Stimulated activated CD8-positive, alpha-beta memory T cell treated with anti-CD3 and anti-CD28 coated beads, Interleukin-4, amount 100 ng/mL, for 4 hours (primary cell): ENCODE data around the gene MTRR.

ENCODE experiments used
- DNase-seq, 2 donors: peaks; one replicate each; pipeline ENCODE4 v3.0.0-alpha.2; 2020; ENCODE audit warnings: low read depth in 2 of 2, low spot score in 1 of 2

Gene MTRR

DNA sequence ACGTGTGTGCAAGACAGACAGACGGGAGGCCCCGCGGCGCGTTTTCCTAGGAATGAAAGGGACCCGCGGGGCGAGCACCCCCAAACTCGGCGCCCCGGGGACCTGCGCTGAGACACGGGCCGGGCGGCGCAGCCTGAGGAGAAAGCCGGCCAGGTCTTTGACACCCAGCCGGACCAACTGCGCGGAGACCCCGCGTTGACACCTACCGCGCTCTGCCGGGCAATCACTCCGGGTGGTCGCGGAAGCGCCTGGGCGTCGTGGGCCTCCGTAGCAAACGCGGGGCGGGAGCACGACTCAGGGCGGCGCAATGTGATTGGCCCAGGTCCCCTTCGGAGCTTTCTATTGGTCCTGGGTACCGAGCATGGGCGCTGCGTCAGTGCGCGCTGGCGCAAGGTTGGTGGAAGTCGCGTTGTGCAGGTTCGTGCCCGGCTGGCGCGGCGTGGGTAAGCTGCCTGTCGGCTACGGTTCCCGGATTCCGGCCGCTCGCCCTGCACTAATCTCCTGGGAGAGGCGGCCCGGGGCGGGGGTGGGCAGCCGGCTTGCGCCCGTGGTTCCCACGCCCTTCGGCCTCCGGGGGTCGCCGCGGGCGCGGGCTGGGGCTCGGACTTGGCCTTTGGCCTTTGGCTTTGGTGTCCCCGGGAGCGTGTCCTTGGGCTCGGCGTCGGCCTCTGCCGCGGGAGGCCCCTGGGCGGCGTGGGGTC is at the start of gene MTRR, which contains the start of gene FASTKD3:
MTRR (plus strand) TSS at position 376 of the 701 bp plus-strand sequence. CDS start 1,647 bp downstream, outside the sequence.
FASTKD3 (minus strand) TSS at position 259 of the 701 bp plus-strand sequence. CDS start 948 bp downstream, outside the sequence.
- peak; percentile 77 to 80 for DNase-seq

DNA sequence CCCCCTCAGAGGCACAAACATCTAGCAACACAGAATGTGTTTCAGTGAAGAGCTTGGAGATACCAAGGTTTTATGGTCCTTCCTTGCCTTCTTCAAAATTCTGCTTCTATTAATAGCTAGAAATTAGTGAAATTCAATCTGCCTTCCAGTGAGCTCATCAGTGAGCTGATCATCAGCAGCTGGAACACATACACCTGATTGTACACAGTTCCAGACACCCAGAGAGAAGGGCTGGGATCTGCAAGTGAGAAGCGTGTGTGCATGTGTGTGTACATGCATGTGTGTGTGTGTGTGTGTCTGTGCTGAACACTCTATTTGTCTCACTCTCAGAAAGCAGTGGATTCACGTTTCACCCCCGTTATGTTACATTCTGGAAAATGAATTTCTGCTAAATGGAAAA is 46.5 kb upstream of the MTRR start:
- no peak for DNase-seq

DNA sequence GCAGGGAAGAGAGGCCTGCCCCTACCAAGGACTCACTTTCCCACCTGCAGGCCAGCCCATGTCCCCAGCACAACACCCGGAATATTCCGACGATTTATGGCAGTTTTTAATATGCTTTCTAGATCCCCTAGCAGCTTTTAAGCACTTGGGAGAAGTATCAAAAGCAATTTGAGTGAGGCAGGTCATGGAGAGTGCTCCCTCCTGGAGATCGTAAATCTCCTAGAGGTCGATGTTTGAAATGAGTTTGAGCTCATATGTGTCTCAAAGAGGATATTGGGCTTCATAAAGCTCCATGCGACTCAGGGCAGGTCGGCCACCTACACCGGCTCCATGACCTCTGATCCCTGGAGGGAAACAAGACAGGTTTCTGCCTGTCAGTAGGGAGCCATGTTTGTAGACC is 45.4 kb upstream of the MTRR start:
- DNase-seq, result no peak

DNA sequence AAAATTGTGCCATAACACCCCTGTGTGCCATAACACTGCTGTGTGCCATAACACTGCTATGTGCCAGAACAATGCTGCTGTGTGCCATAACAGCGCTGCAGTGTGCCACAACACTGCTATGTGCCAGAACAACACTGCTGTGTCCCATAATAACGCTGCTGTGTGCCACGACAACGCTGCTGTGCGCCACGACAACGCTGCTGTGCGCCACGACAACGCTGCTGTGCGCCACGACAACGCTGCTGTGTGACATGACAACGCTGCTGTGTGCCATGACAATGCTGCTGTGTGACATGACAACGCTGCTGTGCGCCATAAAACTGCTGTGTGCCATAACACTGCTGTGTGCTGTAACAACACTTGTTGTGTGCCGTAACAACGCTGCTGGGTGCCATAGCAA is 44.0 kb upstream of the MTRR start:
- no peak for DNase-seq

DNA sequence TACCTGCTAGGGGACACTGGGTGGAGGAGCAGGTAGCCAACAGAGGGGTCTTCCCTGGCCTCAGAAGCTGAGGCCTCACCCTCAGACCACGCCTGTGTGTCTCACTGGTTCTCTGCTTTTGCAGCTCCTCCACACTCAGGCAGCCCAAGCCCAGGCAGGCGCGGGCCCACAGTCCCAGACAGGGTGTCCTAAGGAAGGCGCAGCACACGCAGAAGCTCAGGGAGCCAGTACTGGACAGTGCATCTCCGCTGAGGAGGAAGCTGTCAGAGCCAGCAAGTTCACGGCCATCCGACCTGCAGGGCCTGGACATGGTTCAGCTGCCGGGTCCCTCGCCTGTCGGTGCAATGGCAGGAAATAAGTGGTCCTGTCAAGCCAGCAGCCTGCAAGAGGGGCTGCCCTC is 43.3 kb upstream of the MTRR start:
- no peak for DNase-seq

DNA sequence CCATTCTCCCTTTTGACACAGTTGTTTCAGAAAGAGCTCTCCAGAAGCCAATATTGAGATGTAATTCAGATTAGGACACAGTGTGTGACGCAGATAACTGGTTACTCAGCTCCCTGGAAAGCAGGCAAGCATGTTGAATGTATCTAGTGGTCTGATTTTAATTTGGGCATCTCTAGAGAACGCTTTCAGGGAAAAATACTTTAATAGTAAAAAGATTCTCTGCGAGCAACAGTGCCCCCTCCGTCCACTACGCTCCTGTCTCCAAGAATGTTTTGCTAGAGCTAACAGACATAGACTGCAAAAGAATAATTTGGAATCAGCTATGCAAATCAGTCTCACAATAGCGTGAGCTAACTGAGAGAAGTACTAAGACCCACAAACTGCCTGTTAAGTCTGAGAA is 41.3 kb upstream of the MTRR start:
- DNase-seq, result no peak

DNA sequence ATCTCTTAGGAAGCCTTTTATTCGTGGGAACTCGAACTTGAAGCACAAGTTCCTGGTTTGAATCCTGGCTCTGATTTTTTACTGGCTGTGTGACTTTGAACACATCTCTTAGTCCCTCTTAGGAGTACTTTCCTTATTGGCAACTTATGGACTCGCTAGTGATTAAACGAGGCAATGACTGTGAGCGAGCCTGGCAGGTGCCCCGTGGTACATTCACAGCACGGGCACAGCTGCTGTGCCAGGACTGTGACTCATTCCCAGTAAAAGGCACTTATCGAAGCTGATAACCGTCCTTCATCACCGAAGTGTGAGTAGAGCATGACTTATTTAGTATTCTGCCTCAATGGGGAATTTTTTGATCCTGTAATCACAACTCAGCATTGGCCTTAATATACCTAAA is 40.7 kb upstream of the MTRR start:
- DNase-seq, result no peak

DNA sequence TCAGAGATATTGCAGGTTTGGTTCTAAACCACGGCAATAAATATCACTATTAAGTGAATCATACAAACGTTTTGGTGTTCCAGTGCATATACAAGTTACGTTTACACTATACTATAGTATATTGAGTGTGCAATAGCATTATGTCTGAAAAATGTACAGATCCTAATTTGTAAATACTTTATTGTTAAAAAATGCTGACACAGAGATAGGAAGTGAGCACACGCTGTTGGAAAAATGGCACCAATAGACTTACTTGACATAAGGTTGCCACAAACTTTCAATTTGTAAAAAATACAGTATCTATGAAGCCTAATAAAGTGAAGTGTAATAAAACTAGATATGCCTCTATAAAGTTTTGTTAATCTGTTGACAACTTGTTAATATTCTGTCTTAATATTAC is 34.0 kb upstream of the MTRR start:
- no peak for DNase-seq

DNA sequence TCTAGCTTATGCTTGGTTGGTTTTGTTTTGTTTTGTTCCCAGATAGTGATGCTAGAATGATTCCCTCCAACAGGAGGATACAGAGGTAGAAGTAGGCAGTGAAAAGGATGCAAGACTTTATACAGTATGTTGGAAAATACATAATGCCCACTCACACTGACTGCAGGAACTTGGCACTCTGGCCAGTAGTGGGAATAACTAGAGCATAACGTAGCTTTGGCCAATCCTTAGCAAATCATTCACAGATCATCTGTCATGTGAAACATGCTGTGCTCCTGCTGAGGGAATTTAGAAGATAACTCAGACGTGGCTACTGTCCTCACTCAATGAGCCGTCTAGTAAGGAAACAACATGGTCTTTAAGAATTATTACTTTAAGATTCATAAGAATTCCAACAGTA is 31.5 kb upstream of the MTRR start:
- no peak for DNase-seq

DNA sequence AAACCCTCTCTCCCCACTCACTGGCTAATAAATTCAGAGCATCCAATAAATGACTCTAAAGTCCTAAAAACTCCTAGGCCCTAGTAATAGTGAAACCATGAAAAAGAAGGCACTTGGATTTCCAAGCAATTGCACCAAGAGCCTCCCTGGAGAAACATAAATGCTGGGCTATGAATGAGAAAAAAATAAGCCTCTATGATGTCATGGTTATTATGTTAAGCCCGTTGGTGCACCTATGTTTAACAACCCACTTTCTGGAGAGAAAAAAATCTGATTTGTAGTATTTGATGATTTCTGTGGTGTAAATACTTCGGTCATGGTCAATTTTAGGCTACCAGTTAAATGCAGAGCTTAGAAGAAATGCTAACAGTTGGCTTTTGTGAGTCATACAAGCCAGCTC is 26.4 kb upstream of the MTRR start:
- DNase-seq, result no peak

DNA sequence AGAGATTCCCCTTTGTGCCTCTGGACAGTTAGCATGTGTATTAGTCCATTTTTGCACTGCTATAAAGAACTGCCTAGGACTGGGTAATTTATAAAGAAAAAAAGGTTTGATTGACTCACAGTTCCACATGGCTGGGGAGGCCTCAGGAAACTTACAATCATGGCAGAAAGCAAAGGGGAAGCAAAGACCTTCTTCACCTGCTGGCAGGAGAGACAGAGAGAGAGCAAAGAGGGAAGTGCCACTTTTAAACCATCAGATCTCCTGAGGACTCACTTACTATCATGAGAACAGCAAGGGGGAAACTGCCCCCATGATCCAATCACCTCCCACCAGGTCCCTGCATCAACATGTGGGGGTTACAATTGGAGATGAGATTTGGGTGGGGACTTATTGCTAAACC is 24.0 kb upstream of the MTRR start:
- no peak for DNase-seq

DNA sequence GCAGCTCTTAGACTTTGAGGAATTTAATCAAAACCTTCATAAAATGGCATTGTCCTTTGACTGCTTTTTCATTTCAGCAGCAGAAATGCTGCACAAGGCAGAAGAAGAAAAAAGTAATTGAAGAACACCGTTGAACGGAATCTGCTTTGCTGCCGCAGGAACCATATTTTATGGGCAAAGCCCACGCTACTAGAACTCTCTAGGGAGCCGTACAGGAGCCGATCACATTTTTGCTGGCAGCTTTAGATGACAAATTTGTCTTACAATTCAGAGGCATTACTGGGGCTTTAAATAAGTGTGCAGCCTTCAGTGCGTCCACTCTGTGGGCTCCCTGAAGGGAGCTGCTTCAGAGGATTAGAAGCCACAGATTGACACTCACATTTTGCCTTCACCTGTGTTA is 23.4 kb upstream of the MTRR start:
- no peak for DNase-seq

DNA sequence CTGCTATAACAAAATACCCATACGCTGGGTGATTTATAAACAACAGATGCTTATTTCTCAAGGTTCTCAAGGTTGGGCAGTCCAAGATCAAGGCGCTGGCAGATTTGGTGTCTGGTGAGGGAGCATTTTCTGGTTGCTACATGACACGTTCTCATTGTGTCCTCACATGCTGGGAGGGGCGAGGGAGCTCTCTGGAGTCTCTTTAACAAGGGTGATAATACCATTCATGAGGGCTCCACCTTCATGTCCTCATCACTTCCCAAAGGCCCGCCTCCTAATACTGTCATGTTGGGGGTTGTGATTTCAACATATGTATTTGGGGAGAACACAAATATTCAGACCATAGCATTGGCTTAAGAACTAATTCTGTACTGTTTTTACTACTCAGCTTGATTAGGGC is 22.6 kb upstream of the MTRR start:
- DNase-seq, result no peak

DNA sequence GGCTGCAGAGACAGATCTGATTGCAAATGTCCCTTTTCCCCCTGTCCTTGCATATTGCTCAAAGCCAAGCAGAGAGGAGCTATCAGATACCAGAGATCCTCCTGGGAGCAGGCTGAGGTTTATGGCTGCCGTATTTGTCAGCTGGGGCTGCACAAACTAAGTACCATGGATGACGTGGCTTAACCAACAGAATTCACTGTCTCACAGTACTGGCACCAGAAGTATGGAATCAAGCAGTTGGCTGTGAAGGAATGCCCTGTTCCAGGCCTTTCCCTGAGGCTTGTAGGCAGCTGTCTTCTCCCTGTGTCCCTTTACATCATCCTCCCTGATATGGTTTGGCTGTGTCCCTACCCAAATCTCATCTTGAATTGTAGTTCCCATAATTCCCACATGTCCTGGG is 20.7 kb upstream of the MTRR start:
- no peak for DNase-seq

DNA sequence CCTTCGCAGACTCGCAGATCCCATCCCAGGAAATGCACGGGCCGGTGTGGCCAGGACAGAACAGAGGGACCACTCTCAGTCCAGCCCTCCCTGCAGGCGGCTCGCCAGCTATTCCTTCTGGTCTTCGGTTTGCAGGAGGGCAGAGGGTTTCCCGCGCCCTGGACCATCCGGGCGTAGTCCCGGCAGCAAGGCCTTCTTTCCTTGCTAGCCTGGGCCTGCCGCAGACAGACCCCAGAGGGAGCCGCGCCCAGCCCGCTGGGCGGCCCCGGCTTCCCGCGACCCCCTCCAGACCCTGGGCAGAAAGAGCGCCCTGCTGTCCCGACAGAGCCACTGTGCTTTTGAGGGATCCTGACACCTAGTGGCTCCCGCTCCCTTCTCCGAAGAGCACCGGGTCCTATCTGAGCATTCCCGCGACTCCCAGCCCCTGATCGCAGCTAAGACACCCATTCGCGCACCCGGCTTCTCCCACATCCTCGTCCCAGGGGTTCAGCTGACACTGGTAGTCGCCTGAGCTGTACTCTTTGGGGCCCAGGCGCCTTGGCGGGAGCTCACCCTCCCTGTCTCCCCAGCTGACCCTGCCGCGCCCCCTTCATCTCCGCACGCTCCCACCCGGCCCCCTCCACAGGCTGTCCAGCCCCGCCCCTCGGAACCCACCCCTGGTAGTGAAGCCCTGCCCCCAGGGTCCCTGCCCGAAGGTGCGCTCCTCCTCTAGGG is 19.1 kb upstream of the MTRR start:
- DNase-seq, result no peak

DNA sequence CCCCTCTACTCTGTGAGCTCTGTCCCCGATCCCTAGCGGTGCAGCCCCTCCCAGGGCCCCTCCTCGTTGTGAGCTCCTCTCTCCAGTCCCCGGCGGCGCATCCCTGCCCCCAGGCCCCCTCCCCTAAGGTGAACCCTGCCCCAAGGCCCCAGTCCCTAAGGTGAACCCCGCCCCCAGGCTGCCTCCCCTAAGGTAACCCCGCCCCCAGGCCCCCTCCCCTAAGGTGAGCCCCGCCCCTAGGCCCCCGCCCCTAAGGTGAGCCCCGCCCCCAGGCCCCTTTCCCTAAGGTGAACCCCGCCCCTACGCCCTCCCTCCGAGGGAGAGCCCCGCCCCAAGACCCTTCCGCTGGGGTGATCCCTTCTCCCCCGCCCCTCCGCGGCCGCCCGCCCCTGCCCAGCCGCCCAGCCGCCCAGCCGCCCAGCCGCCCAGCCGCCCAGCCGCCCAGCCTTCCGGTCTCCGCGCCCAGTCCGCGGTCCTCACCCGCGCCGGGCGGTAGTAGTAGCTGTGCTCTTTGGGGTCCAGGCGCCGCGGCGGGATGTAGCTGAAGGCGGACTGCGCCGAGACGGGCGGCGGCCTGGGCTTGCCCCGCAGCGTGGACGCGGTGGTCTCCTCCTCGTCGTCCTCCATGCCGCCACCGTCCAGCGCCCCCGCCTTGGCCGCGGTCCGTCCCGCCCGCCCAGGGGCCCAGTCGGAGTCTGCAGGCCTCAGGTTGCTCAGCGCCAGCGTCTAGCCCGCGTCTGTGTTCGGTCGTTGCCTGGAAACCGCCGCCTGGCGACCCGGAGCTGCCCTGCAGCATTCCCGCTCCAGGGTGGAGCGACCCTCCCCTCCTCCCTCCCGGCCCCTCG is 18.3 kb upstream of the MTRR start, which contains the start of gene CFAP90:
CFAP90 (minus strand) TSS at position 739 of the 845 bp plus-strand sequence; CDS start at position 627, 112 bp downstream.
- no peak for DNase-seq

DNA sequence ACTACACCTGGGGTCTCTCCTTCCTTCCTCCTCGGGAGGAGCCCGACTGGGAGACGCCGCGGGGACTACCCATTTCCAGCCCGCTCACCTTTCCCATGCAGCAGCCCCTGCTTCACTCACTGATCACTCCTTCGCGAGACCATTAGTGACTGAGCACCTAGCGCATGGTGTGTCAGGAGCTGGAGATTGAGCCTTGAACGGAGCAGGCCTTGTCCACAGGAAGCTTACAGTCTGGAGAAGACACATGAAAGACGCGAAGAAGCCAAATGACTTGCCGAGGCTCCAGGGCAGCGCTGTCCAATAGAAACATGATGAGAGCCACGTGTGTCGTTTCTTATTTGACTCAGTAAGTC is 17.7 kb upstream of the MTRR start:
- DNase-seq, result no peak

DNA sequence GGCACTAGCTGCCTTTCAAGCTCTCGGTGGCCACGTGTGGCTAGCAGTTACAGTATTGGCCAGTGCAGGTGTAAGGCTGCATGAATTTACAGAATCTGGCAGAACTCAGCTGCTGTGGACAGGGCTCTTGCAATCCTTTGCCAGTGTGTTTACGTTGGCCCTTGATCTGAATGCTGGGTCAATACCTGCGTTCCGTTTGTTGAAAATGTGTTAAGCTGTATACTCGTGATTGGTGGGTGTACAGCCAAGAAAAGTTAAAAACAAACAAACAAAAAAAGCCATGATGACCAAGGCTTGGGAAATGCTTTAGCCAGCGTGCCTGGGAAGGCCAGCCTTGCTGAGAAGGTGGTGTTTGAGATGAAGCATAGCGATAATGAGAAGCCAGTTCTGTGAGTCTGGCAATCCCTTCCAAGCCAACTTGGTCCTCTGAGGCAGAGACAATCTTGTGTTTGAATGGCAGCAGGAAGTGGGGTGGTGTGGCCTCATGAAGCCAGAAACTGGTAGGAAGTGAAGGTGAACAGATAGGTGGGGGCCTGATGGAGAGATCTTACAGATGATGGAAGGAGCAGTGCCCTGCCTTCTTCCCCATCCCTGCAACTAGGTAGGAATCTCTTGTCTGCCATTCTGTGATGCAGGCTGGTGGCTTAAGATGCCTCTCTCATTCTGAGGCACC is 17.2 kb upstream of the MTRR start:
- DNase-seq, result no peak

DNA sequence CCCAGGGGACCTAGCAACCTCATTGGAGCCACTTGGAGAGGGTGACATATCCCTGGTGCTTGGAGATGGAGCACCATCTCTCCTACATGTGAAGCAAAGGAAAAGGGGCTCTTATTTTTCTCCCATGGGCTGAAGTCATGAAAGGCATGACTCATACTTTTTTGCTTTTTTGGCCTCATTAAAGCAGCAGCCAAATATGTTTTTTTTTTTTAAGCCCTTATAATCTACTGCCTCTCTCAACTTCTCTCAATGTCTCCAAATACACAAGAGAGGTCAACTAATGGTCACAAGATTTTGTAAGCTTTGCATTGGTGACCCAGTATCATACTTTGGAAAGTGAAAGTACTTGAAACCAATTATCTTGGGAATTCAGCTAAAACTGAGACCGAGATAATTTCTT is 16.4 kb upstream of the MTRR start:
- no peak for DNase-seq

DNA sequence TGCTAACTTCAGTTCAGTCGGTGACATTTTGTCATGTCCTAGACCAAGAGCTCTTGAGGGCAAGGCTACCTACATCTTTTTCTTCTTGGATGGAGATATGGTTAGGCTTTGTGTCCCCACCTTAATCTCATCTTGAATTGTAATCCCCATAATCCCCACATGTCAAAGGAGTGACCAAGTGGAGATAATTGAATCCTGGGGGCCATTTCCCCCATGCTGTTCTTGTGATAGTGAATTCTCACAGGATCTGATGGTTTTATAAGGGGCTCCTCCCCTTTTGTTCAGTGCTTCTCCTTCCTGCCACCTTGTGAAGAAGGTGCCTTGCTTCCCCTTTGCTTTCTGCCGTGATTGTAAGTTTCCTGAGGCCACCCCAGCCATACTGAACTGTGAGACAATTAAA is 16.0 kb upstream of the MTRR start:
- no peak for DNase-seq

DNA sequence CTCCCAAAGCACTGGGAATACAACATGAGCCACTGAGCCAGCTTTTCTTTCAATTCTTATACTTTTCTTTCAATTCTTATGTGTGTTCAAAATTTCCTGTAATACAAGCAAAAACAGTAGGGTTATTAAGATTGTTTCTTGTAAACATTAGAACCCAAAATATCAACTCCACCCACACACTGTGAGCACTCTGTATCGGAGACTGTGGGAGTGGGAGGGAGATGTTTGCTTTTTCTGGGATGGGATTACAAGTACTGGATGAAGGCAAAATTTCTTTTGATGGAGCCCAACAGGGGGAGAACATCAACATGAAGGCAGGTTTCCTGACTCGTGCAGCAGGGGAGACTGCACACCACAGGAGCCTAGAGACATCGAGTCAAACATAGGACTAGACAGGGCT is 13.3 kb upstream of the MTRR start:
- no peak for DNase-seq
